ENCODE data around the gene MAP2K7. TPM values are rescaled to one million over a fixed set of nuclear protein-coding genes. Genes with fewer than 3 reads are reported as not detected.

Gene MAP2K7
- total RNA-seq, 1 experiment from 2014 or later = 39.4 TPM

GRCh38 chr19:7947939-7948338, 44.3 kb downstream of the MAP2K7 start:
- ATAC-seq = no peak
- Mint-ChIP-seq H3K36me3 (peaks cover 13% of the 10 kb centered on the region; the same call in 1 of the 2 replicates), H3K4me3 (no peak overlapping the region), H3K4me1 (peaks cover 6% of the 10 kb centered on the region; the same call in 1 of the 2 replicates), H3K27me3 (ENCODE audit: low read depth) (peaks cover 2% of the 10 kb centered on the region; the same call in 1 of the 2 replicates), H3K27ac (no peak overlapping the region), H3K9me3 (no peaks in the 10 kb centered on the region)
- no peak for DNase-seq (ENCODE audit: low spot score)
- ChIA-PET CTCF (interaction anchor here (1.3 kb wide), 1 partner anchor 55 kb away, joined by 3 read pairs; no protein-coding TSS in a partner anchor), POLR2A (no interaction called here)
- TF ChIP-seq HMGXB4 (CRISPR knock-in tag; IDR thresholded peaks at IDR 0.05) (no peak), GRHL2 (CRISPR knock-in tag; IDR thresholded peaks at IDR 0.05; ENCODE audit: insufficient replicate concordance, severe bottlenecking) (no peak), CTCF (IDR thresholded peaks at IDR 0.05) (no peak), CREB1 (CRISPR knock-in tag; IDR thresholded peaks at IDR 0.05) (no peak), TEAD4 (CRISPR knock-in tag; IDR thresholded peaks at IDR 0.05) (no peak), ATF6 (CRISPR knock-in tag; IDR thresholded peaks at IDR 0.05) (no peak), SP1 (CRISPR knock-in tag; conservative IDR thresholded peaks at IDR 0.05) (no peak), FOXJ3 (CRISPR knock-in tag; IDR thresholded peaks at IDR 0.05; ENCODE audit: borderline replicate concordance) (no peak), PREB (CRISPR knock-in tag; IDR thresholded peaks at IDR 0.05; ENCODE audit: borderline replicate concordance) (no peak), ELF4 (CRISPR knock-in tag; IDR thresholded peaks at IDR 0.05; ENCODE audit: low read depth) (no peak), ATF2 (CRISPR knock-in tag; IDR thresholded peaks at IDR 0.05; ENCODE audit: borderline replicate concordance, low read depth) (no peak), RELA (CRISPR knock-in tag; IDR thresholded peaks at IDR 0.05; ENCODE audit: borderline replicate concordance) (no peak)

GRCh38 chr19:7953060-7953459, 49.4 kb downstream of the MAP2K7 start:
- ChIA-PET CTCF (interaction anchor here (2.2 to 2.8 kb wide), 3 partner anchors 9 to 49 kb away, joined by 12 to 17 read pairs (median 13); partner anchors contain the start of gene TIMM44), POLR2A (interaction anchor here (0.6 to 1.5 kb wide), 2 partner anchors 9 to 10 kb away, joined by 3 to 4 read pairs; partner anchors contain the start of gene TIMM44)
- Mint-ChIP-seq H3K27ac (no peak overlapping the region), H3K4me3 (no peak overlapping the region), H3K4me1 (peaks cover 9% of the 10 kb centered on the region), H3K36me3 (peaks cover 7% of the 10 kb centered on the region; the same call in 1 of the 2 replicates), H3K27me3 (ENCODE audit: low read depth) (no peaks in the 10 kb centered on the region), H3K9me3 (no peaks in the 10 kb centered on the region)
- peak; percentile 16; the same call in 1 of the 2 replicates for ATAC-seq
- TF ChIP-seq ZNF263 (CRISPR knock-in tag; IDR thresholded peaks at IDR 0.05; ENCODE audit: low read depth) = peak; percentile 86
- TF ChIP-seq ZNF425 (CRISPR knock-in tag; conservative IDR thresholded peaks at IDR 0.05) = no peak
- no peak for TF ChIP-seq ELF4 (CRISPR knock-in tag; IDR thresholded peaks at IDR 0.05; ENCODE audit: low read depth)
- no peak for TF ChIP-seq ZBTB21 (CRISPR knock-in tag; IDR thresholded peaks at IDR 0.05; ENCODE audit: borderline replicate concordance)
- no peak for TF ChIP-seq TEAD4 (CRISPR knock-in tag; IDR thresholded peaks at IDR 0.05)
- no peak for DNase-seq (ENCODE audit: low spot score)
